Fibroblast of skin of abdomen (primary cell): ENCODE data around the gene CYP2E1.
"Not testable (repeated sequence)": the region's sequence is repeated elsewhere in the genome, so short reads cannot be mapped to it uniquely, and the experiment has no call there.

Experiments
- DNase-seq: peaks from one replicate; pipeline ENCODE4 v3.0.0-alpha.2; 2013

The CYP2E1 gene

DNA sequence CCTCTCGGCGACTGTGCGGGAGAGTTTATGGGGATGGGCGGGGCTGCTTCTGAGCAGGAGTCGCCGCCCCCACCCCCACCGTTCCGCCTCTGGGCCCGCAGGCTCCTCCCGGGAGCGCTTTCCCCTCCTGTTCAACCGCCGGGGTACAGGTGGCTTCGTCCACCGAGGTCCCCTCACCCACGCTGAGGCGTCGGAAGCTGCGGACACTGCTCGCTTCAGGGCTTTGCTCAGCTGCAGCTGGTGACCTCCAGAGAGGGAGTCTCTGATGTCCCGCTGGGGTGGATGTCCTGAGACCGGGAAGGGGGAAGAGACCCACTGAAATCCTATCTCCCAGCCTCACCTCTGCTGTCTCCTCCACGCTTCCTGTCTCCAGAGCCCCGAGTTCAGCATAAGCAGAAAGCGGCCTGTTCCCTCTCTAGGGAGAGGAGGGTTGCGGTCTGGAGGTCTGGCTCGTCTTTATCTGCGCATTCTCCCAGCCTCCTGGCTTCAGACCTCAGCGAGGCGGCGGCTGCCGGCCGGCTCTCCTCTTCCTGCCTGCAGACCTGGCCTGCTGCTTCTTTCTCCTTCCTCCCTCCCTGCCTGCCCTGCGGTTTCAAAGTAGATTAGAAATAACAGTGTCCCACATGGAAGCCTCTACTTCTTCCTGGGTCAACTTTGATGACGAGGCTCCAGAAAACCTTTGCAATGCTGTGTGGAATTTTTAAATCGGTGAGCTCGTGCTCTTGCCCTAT lies 1.8 kb downstream of the CYP2E1 start:
- DNase-seq, result peak; percentile 2

DNA sequence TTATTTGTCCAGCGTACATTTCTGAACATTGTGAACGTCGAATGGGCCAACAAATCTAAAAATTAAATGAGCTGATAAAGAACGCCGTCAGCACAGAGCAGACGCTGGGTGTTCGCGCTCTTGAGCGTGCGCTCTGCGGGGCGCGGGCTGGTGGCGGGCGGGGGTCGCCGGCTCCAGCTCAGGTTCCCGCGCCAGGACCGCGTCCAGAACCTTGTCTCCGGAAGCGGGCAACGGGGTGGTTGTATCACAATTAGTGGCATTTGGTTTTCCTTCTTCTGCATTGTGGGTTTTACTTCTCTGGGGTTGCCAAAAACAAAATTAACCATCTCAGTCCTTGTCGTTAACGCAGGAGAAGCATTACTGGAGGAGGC lies 2.4 kb downstream of the CYP2E1 start:
- no peak for DNase-seq

- no peak for DNase-seq
These were observed 3.3 kb downstream of the CYP2E1 start for GRCh38 chr10:133530506-133530905.

DNA sequence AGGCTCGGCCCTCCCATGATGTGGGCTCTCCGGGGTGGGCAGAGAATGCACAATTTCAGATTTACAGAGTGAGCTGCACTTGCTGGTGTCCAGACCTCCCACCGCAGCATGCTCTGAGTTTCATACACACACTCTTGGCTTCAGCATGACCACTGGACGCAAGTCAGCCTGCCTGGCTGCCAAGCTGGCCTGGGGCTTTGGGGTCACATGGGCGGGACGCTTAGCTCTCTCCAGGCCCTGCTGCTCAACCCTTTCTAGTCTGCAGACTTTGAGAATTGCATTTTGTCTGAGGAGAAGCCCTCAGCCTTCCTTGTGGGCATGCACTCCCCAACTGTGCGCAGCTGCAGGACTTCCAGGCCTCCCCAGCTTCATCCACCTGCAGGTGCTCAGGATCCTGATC lies 5.7 kb downstream of the CYP2E1 start:
- DNase-seq, result no peak

DNA sequence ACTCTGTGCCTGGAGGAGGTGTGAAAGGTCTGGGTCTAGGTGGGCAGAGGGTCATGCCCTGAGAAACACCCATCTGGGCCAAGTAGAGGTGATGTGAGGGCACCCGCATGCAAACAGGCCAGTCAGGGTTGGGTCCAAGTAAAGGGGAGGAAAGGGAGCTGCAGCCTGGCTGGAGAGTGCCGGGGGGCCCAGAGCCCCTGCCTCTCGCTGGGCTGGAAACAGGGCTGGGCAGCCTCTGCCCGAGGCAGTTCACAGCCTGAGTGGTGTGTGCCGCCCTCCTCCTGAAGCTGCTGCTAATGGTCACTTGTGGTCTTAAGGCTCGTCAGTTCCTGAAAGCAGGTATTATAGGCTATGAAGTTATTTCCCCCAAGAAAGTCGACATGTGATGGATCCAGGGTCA lies 7.3 kb downstream of the CYP2E1 start:
- DNase-seq, result no peak

GRCh38 chr10:133536198-133536597 lies 9.0 kb downstream of the CYP2E1 start:
- no peak for DNase-seq

DNA sequence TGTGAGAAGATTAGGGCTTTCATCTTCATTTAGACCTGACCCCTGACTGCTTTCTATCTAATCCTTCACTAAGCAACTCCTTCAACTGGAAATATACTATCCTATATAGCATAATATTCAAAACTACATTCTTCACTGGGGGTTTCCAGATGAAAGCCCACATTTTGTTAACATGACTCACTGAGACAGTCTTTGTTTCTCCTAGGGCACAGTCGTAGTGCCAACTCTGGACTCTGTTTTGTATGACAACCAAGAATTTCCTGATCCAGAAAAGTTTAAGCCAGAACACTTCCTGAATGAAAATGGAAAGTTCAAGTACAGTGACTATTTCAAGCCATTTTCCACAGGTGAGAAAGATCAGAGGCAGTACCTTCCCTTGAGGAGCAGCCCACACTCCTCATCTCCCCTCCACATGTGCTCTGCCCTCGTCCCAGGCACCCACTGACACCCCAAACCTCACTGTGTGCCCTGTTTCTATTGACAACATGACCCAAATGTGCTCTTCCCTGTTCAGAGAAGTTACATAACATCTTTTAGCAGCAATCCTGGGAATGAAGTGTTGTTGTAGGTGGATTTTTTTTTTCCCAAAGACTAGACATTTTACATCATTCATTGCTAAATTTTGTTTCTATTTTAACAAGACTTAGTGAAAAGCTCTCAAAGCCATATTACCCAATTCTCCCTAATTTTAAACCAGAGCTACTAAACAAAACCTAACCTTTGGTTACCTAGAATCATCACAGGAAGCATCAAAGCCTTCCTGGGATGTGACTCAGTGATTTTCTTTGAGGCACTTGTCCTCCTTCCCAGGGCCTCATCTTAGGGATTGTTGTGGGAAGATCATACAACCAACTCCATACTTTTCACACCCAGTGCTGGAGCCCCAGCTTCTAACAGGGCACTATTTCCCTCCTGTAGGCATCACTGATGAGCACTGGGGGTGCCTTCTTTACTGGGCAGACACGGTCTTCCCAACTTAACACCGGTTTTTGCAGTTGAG lies 10.7 kb downstream of the CYP2E1 start:
- DNase-seq, result no peak

- not testable (repeated sequence) for DNase-seq
These were observed 14.3 kb downstream of the CYP2E1 start for GRCh38 chr10:133541441-133541975.

DNA sequence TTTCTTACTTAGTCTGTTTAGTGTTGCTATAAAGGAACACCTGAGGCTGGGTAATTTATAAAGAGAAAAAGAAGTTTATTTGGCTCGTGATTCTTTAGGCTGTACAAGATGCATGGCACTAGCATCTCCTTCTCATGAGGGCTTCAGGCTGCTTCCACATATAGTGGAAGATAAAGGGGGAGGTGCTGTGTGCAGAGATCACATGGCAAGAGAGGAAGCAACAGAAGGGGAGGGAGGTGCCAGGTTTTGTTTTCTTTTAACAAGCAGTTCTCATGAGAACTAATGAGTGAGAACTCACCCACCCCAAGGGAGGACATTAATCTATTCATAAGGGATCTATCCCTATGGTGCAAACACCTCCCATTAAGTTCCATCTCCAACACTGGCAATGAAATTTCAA lies 17.3 kb downstream of the CYP2E1 start:
- DNase-seq, result no peak

DNA sequence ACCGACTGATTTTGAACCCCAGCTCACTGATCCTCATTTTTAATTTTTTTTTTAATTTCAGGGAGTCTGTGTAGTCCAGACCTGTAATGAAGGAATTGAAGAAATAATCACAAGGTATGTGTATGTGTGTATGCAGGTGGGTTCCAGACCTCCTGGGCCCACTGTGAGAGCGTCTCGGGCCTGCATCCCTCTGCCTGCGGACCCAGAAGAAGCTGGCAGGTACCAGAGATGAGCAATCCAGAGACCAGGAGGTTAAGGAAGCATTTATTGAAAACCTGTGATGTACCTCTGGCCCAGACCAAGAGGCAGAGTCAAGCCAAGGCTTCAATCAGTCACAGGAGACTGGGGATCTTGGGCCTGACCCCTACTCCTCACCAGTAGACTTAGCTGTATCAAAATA lies 27.4 kb downstream of the CYP2E1 start:
- no peak for DNase-seq

- DNase-seq, result no peak
These were observed 28.4 kb downstream of the CYP2E1 start for GRCh38 chr10:133555521-133555920.

DNA sequence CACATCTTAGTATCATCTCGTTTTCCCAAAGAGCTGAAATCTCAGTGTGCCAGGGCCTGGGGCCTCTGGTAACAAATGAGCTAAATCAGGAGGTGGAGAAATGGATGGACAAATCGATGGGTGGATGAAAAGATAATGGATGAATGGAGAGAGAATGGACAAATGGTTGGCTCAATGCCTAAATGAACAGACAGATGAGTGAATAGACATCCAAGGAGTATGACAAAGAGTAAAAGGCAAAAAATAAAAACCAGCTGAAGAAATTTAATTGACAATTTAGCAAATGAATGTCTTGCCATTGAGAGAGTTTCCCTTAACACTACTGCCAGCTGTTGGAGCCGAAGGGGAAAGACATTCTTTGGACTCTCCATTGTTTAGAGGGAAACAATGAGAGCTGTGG lies 30.2 kb downstream of the CYP2E1 start:
- DNase-seq, result no peak

DNA sequence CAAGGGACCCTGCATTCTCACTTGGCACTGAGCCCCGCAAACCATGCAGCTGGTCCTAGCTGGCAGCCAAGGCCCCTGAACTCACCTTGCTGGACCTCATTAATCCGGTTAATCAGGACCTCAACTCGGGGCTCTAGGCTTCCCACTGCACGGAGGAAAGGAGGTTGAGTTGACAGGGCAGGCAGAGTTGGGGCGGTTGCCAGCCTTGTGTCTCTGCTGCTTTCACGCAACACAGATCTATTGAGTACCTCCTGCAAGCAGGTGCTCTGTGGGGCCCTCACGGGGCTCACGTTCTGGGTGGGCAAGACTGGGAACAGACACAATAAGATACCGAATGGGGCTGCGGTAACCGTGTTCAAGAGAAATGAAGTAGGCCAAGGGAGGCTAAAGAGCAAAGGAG lies 32.1 kb downstream of the CYP2E1 start:
- no peak for DNase-seq

- no peak for DNase-seq
These were observed 37.7 kb downstream of the CYP2E1 start for GRCh38 chr10:133564816-133565215.

- no peak for DNase-seq
These were observed 38.5 kb downstream of the CYP2E1 start, which contains the start of gene SYCE1 for GRCh38 chr10:133565441-133566294. Gene SYCE1 (minus strand): TSS chr10:133565583. CDS start chr10:133565529, 54 bp downstream.

- no peak for DNase-seq
These were observed 40.0 kb downstream of the CYP2E1 start for GRCh38 chr10:133567119-133567518.

GRCh38 chr10:133567609-133568286 lies 40.6 kb downstream of the CYP2E1 start:
- no peak for DNase-seq

DNA sequence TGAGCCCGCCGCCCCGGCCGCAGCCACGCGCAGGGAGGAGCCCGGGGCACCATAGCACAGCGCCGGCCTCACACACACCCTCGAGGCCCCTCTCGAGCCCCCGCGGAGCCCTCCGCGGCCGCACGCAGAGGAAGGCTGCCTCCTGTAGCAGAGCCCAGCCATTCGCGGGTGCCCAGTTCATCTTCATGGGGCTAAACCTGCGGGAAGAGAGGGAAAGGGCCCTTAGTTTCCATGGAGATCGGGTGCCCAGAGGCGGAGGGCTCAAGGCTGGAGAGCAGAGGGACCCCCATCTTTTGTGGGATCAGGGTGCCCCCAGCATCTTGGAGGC lies 41.1 kb downstream of the CYP2E1 start:
- no peak for DNase-seq

DNA sequence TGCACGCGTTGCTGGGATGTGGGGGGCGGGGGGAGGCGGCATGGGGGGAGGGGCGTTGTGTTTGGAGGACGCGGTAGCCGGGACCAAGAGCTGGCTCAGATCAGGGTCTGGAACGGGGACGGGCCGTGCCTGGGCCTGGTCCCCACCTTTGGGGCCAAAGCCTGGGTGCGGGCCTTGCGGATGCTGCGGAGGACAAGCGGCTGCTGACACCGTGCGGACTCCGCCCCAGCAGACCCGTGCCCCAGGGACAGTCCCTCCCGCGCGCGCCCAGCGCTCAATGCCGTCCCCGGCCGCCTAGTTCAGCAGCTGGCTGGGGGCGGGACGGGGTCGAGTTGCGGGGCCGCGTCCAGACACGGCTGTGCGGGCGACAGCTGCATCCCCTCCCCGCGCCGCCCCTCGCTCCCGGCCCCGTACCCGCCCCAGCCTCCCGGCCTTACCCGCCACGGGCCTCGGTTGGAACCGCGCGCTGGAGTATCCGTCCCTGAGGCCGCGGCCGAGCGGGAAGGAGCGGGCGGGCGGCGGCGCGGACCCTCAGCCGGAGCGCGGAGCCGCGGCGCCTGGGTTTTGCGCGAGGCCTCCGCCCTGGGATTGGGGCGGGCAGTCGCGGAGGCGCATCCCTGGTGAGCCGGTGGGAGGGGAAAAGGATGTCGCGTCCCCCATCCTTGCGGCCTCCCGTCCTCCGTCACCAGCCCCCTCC lies 41.8 kb downstream of the CYP2E1 start:
- not testable (repeated sequence) for DNase-seq

DNA sequence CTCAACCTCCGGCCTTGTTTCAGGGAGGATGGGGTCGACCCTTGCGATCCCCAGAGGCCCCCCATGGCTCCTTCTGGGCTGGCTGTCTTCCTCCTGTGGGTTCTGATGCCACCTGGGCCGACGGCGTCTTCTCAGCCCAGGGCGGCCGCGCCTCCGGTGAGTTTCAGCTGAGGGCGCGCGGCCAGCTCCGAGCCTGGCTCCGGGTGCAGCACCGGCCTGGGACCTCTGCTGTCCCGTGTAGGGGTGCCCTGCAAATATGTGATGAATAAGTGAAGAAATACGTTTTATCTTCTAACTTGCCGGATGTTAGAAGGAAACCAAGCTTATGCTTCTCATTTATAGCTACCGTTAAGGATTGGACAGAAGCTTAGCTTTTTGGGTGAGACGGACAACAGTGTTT lies 42.6 kb downstream of the CYP2E1 start:
- DNase-seq, result not testable (repeated sequence)

GRCh38 chr10:133572055-133572454 lies 44.9 kb downstream of the CYP2E1 start:
- not testable (repeated sequence) for DNase-seq
